GM18909 (cell line): ENCODE results near the gene UMAD1.
A peak's percentile ranks its signal among the peaks of the same experiment; 100 is the strongest.
"Not testable (repeated sequence)": the region's sequence is repeated elsewhere in the genome, so short reads cannot be mapped to it uniquely, and the experiment has no call there.

ENCODE experiments used
- ATAC-seq: cut with Tn5 transposase; IDR thresholded peaks from one replicate; pipeline ENCODE4 v1.9.1; 2021; ENCODE audit warnings: mild to moderate bottlenecking; ENCODE audit not compliant: unreplicated experiment, poor library complexity

UMAD1 gene

DNA sequence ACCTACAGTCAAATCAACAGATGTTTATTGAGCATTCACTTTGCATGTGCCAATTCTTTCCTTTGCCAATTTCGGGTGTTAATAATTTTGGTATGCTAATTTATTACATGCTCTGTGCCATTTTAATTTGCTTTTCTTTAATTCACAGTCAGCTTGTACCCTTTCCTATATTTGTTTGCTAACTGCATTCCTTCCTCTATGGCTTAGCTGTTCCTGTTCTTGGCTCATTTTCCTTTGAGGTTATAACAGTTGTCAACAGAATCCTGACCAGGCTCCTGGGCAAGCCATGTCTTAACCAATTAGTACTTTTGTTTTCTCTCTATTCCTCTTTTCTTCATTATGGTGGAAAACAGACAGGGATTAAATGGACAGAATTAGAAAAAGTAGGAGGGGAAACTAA, 151.5 kb downstream of the UMAD1 start:
- no peak for ATAC-seq

DNA sequence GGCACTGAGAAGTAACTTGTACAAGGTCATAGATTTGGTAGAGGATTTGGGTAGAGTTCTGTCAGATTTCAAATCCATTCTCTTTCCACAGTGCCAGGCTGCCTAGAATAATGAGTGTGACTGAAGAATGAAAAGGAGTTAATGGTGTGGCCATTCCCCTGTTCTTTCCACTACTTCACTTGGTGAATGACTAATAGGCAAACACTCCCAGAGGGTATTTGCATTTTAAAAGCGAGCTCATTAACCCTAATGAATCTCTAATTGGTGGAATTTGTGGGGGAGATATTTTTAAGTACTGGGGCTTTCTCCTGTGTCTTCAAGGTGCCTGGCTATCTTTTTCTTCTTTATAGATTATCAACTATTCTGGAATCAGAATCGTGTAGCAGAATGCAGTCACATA, 152.7 kb downstream of the UMAD1 start:
- no peak for ATAC-seq

DNA sequence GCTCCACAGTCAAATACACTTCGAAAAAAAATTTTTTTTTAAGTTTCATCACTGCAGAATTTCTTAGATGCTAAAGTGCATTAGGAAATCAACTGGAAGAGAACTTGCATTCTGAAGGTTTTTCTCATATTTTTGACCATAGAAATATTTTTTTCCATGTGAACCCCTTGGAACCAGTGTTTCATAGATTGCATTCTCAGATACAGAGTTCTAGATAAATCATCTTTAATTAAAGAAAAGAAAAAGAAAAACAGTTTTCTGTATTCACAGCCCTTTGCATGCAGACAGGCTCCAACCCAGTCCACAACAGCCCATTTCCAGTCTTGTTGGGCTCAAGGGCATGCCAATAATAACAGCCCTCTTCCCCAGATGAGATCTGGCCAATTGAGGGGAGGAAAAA, 153.4 kb downstream of the UMAD1 start:
- no peak for ATAC-seq

DNA sequence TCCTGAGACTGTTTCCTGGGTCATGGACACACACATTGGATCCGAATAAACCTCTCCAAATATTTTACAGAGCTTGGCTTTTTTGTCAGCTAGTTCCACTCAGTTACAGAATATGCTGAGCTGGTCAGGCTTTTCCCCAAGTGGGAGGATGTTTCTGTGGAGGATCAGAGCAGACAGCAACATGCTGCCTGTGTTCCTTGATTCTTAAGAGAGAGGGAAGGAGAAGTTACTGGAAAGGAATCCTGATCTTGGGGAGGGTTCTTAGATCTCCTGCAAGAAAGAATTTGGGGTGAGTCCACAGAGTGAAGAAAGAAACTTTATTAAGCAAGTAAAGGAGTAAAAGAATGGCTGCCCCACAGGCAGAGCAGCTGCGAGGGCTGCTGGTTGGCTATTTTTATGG, 154.7 kb downstream of the UMAD1 start:
- ATAC-seq, result no peak

DNA sequence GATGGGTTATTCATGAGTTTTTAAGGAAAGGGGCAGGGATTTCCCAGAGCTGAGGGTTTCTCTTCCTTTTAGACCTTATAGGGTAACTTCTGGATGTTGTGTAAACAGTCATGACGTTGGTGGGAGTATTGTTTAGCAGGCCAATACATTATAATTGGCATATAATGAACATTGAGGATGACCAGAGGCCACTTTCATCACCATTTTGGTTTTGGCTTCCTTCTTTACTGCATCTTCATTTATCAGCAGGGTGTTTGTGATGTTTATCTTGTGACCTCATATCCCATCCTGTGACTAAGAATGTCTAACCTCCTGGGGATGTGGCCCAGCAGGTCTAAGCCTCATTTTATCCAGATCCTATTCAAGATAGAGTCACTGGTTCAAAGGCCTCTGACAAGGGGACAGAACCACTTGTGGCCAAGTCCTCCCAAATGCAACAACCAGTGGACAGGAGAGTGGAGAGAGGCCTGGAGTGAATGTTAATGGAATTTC, 155.1 kb downstream of the UMAD1 start:
- ATAC-seq, result no peak

DNA sequence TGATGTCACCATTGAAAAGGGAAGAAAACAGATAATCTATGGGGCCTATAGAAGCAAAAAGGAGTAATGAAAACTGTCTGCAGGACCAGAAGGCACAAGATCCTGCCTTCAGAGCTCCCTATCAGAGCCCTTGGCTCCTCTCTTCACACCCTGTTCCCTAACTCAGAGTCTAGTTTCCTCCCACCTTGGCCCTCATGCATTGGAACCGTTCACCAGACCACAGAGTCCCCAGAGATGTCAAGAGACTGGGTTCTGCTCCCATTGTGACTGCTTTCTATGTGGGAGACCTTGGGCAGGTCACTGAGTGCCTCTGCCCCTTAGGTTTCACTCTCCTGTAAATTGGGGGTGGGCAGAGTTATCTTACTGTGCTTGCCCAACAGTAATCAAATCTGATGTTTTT, 158.0 kb downstream of the UMAD1 start:
- ATAC-seq, result peak; percentile 71

DNA sequence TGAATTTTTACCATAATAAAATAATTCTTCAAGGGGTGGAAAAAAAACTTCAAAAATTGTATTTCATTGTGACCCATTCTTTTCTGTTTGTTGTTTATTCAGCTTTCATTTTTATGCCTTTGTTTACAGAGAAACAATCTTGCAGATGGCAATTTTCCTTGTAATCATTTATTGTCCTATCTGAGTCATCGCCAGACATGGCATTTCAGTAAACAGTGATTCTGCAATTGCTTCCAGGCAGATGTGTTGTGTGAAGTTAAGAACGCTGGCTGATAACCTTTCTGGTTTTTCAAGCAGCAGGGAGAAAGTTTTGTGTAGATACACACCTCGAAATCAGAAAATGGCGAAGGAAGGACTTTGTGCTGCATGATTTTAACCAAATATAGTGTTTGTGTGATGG, 158.6 kb downstream of the UMAD1 start:
- ATAC-seq, result no peak

DNA sequence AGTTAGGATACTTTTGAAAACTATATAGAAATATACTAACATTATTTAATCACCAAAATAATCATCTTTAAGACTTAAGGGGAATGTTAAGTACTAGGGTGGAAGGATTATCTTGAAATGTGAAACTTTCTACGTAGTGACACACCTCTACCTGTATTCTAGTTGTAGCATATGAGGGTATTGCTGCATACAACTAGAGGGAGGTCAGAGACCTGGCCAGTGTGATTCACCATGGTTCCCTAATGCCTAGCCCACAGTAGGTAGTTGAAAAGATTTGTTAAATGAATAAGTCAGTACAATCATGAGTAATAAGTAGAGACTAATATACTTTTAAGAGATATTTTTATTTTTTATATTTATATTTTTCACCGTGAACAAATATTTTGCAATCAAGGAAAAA, 162.0 kb downstream of the UMAD1 start:
- ATAC-seq, result no peak

DNA sequence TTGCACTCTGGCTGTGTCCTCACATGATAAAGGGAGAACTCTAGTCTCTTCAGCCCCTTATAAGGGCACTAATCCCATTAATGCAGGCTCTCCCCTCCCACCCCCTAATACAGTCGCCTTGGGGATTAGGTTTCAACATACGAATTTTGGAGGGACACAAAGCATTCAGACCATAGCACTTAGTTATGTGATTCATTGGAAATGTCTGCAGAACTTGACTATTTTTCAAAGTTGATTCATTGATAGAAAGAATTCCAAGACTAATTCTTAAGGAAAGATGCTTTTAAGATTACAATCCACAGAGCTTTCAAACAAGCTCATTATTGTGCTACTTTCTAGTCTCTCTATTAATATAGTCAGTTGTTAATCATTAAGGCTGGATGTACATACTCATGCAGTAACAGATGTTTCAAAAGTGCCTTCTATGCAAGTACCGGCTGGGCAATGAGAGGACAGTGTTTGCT, 163.2 kb downstream of the UMAD1 start:
- peak; percentile 79 for ATAC-seq

DNA sequence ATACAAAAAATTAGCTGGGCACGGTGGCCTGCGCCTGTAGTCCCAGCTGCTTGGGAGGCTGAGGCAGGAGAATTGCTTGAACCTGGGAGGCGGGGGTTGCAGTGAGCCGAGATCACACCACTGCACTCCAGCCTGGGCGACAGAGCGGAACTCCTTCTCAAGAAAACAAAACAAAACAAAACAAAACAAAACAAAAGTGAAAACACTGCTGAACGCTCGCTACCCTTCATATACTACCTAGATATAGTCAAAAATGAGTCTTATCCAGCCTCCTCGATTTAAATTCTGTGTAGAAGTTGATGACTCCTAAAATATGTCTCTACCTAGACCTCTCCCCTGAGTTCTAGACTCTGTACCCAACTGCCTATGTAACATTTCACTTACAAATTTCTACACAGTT, 164.3 kb downstream of the UMAD1 start:
- ATAC-seq, result not testable (repeated sequence)

DNA sequence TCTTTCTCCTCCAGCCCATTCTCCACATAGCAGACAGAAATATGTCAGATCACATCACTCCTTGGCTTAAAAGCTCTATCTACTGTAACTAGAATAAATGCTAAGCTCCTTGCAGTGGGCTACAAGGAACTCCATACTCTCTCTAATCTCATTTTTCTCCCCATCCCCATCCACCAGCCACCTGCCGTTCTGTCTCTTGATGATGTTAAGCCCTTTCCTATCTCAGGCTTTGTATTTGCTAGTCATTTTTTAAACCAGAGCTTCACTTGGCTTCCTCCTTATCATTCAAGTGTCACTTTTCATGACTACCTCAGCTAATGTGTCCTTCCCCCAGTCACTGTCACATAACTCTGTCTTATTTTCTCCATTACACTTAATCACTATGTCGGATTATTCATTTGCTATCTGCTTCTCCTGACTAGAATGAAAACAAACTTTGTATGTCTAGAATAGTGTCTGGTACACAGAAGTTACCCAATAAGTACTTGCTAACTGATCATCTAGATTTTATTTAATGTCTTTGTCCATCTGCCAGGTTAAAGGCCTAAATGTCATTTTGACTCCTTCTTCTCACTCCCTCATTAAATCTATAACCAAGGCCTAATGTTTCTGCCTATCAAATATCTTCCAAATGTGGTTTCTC, 165.1 kb downstream of the UMAD1 start:
- ATAC-seq, result no peak

DNA sequence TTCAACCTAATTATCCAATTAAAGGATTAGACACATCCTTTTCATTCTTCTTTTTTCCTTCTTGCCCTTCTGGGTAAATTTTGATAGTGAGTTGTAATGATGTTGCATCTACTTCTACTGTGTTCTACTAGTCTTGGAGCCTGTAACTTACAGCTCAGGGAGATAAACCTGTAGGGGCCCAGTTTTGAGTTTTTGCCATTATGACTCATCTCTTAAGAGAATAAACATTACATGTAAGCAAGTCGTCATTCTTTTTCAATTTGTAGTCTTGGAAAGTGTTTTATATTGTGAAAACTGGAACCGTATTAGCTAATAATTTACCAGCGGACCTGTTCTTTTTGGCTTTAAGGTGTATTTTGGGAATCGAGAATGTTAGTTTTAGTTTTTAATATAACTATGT, 167.6 kb downstream of the UMAD1 start:
- no peak for ATAC-seq

DNA sequence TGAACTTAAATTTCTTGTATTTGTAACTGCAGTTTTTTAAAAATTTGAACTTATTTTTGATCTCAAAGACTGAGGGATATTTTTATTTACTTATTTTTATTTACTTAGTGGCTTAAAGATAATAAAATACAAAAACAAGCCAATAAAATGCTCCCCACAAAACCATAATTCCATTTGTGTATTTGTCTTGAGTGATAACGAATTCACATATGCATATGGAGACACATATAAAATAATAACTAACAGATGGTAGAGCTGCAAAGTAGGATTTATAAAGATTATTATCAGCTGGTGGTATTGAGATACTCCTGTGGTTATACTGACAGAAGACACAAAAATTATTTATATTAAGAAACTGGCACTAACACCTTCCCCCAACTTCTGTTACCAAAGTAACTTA, 168.1 kb downstream of the UMAD1 start:
- ATAC-seq, result no peak

DNA sequence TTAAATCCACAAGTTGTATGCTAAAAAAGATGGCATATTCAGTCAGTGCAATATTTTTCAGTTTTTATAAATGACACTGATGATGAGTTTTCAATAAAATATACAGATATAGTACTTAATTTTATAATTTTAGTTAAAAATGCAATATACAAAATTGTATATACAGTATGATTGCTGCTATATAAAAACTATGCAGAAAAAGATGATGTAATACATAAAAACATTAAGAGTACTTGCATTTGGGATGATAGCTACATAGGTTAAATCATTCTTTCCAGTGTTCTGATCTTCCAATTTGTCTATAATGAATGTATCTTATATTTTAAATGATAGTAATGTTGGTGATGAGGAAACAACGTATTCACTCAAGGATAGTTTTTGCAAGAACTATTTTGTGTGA, 169.8 kb downstream of the UMAD1 start:
- no peak for ATAC-seq

DNA sequence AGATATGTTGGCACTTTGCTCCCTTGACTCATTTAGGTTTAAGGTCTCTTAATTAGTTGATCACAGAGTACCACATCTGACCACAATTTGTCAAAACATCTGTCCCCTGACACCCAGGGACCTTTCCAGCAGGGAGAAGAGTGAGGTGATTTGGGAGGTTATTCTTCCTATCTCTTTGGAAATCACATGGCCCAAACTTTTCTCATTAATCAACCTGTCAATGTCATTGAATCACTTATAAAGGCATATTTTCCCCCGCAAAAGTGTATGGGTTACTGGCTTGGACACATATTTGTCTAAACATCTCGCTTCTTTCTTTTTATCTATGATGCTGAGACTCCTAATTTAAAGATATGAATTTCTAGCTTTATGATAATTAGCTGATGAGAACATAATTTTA, 170.3 kb downstream of the UMAD1 start:
- no peak for ATAC-seq

DNA sequence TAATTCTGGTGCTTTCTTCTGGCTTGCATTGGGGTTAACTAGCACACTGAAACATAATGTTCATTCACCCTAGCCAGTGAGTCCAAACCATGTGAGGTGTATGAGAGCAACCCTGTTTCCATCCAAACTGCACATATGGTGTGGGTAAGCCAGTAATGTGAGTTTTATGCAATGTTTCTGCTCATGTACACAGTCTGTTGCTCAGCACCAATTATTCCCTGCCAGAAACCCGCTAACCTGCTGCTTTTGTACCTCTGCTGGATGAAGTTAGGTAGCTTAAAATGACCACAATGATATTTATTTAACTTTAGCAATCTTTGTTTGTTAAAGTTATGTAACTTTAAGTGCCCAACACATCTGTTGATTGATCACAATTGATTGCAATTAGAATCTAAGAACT, 171.6 kb downstream of the UMAD1 start:
- no peak for ATAC-seq

DNA sequence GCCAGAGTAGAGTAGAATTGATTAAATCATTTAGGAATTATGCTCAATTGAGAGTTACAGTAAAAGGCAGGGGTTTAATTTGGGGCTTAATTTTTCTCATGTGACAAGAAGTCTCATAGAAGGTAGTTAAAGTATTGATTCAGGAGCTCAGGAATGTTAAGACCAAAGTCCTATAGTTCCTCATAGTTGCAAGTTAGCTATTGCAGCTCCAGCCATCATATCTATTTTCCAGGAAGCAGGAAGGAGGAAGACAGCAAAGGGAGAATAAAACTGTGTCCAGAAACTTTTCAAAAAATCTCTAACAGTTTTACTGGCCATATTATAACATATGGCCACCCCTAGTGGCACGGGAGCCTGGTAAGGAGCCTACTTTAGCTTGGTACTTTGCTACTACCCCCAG, 174.8 kb downstream of the UMAD1 start:
- no peak for ATAC-seq

DNA sequence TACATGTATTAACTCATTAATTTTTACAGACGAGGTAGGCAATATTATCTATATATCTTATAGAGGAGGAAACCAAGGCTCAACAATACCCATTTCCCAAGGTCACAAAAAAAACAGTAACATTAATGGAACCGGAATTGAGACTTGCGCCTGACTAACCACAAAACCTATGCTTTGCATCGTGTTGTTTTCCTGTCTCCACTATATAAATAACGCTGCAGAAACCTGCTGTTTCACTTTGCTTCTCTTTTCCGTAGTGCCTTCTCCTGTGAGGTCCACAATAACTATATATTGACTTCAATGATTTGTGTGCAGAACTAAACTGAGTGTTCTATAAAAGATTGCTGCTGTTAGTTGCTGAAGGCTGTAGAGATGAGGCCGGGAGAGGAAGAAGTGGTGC, 175.5 kb downstream of the UMAD1 start:
- peak; percentile 56 for ATAC-seq

DNA sequence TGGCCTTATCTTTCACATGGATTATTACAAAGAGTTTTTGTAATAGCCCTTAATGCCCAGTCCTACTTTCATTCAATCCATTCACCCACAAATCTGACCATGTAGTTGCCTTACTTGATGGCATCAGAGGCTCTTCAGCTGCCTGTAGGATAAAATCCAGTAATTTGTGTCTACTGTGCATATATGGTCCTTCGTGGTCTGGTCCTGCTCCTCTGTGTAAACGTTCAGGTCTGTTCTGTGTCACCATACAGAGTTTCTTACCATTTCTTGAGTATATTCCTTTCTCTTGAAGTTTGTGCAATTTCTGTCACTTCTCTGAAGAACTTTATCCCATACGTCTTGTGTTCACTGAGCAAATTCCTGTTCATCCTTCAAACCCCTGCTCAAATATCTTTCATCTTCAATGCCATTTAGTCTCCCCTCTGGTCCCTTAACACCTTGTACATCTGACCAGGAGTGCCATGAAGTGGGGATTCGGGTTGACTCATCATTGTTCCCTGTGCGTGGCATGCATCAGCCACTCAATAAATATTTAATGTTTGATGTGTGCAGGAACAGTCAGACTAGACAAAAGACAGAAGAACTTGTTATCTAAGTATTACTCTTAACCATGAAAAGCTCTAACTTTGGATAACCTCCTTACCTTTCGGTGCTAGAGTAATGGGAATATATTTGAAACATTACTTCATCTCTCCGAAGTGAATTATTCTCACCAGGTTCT, 176.4 kb downstream of the UMAD1 start:
- no peak for ATAC-seq

DNA sequence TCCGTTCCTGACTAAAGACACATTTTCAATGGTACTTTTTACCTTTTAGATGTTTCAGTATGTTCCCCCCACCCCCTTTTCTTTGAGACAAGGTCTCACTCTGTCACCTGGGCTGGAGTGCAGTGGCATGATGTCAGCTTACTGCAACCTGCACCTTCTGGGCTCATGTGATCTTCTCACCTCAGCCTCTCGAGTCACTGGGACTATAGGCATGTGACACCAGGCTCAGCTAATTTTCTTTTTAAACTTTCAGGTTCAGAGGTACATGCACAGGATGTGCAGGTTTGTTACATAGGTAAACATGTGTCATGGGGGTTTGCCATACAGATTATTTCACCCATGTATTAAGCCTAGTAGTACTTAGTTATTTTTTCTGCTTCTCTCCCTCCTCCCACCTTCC, 177.2 kb downstream of the UMAD1 start:
- no peak for ATAC-seq

DNA sequence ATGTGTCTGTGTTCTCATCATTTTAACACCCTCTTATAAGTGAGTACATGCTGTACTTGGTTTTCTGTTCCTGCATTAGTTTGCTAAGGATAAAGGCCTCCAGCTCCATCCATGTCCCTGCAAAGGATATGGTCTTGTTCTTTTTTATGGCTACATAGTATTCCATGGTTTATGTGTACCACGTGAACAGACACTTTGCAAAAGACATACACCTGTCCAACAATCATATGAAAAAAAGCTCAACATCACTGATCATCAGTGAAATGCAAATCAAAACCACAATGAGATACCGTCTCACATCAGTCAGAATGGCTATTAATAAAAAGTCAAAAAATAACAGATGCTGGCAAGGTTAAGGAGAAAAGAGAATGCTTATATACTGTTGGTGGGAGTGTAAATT, 177.6 kb downstream of the UMAD1 start:
- ATAC-seq, result not testable (repeated sequence)
